Erythroblast (primary cell): ENCODE results near the gene PARP1.
"Not testable (repeated sequence)": the region's sequence is repeated elsewhere in the genome, so short reads cannot be mapped to it uniquely, and the experiment has no call there.

Source experiments
- DNase-seq, 2 experiments: peaks; one replicate each; lab custom pipeline; 2025; lab: John Stamatoyannopoulos, UW
- GATA1 ChIP-seq: IDR thresholded peaks from 2 replicates; pipeline ENCODE4 v1.6.1; 2011; ENCODE audit warnings: low read depth, mild to moderate bottlenecking, control low read depth, low read length, moderate library complexity
- POLR2A ChIP-seq: IDR thresholded peaks from 2 replicates; pipeline ENCODE4 v1.6.1; 2011; ENCODE audit warnings: mild to moderate bottlenecking, low read length

The PARP1 gene

DNA sequence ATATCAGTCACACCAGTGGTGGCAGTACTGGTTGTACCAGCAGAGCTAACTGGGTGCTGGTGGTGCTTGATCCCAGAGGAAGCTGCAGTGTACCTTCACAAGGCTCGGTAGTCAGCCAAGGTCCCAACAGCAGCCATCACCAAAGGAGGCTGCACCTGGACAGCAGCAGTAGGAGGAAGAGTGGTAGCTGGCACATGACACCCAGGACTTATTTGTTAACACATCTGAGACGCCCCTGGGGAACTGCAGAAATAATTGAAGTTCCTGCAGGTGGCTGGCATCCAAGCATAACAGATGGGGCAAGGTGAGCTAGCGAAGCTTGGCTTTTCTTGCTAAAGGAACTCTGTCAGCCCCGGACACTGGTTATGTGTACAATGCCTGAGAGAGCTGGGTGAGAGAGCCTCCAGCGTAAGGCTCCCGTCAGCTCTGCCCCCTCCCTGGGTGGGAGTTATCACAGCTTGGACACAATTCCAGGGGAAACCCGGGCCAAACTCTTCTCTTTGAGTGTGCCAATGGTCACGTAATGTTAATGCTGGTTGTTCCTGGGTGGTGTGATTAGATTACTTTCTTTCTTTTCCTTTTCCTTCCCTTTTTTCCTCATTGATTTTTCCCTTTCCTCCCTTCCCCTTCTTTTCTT is 29.1 kb upstream of the PARP1 start:
- TF ChIP-seq POLR2A (no peak), GATA1 (no peak)
- no peak for DNase-seq

DNA sequence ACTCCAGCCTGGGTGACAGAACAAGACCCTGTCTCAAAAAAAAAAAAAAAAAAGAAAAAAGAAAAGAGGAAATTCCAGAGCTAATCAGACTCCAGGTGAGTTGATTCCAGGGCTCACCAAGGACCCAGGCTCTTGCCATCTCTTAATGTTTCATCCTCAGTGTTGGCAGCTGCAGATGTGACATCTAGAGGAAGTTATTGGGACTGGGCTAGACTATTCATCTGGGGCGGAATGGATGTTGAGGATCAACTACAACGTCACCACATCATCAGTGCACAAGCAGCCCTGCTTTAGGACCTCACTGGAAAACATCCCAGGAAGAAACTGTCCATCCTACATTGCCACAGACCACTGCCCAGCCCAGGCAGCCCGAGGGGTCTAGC is 28.6 kb upstream of the PARP1 start:
- no peak for DNase-seq
- TF ChIP-seq GATA1 (no peak), POLR2A (no peak)

DNA sequence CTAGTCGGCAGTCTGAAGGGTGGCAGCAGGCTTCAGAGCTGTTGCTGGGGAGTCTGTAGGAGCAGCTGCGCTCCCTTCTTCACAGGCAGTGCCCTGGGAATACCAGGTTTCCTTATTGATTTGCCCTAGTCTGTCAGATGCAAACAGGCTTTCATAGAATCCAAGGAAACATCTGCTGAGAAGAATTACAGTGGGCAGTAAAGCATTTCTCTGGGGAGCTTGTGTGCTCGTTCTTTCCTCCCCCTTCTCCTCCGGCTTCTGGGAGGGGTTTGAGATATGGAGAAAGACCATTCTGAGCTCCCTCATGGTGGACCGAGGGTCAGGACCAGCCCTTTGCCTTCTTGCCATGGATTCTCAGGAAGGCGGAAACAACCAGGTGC is 25.4 kb upstream of the PARP1 start:
- TF ChIP-seq GATA1: no peak
- no peak for TF ChIP-seq POLR2A
- no peak for DNase-seq

DNA sequence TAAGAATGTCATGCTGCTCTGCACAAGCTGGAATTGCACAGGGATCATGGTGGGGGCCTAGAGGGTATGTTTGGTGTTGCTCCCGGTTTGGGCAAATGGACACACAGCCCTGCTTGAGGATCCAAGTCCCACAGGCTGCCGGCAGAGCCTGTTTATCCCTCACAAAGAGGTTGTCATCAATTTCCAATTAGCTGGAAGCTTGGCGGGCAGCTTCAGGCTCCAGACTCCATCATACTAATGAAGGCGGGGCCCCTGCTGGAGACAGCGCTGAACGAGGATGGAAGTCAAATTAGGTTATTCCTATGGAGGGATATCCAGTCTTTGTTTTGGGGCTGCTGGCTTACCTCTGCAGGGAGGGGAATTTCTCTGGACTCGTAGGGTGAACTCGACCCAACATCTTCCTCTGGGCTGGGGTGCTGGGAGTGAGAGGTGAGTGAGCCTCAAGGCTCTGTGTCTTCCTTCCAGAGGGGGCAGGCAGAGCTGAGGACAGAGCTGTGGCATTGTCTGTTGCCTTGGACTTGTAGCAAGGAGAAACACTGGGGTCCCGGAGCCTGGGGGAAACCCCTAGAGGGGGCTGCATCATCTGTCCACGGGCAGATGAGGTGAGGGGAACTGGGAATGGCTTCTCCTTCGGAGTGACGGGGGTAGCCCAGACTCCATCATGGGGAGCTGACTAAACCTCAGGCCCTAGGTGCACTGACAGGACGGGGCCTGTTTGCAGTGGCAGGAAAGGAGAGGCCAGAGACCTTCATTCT is 24.9 kb upstream of the PARP1 start:
- no peak for TF ChIP-seq GATA1
- no peak for TF ChIP-seq POLR2A
- no peak for DNase-seq

DNA sequence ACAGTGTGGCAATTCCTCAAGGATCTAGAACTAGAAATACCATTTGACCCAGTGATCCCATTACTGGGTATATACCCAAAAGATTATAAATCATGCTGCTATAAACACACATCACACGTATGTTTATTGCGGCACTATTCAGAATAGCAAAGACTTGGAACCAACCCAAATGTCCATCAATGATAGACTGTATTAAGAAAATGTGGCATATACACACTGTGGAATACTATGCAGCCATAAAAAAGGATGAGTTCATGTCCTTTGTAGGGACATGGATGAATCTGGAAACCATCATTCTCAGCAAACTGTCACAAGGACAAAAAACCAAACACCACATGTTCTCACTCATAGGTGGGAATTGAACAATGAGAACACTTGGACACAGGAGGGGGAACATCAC is 24.0 kb upstream of the PARP1 start:
- not testable (repeated sequence) for DNase-seq

DNA sequence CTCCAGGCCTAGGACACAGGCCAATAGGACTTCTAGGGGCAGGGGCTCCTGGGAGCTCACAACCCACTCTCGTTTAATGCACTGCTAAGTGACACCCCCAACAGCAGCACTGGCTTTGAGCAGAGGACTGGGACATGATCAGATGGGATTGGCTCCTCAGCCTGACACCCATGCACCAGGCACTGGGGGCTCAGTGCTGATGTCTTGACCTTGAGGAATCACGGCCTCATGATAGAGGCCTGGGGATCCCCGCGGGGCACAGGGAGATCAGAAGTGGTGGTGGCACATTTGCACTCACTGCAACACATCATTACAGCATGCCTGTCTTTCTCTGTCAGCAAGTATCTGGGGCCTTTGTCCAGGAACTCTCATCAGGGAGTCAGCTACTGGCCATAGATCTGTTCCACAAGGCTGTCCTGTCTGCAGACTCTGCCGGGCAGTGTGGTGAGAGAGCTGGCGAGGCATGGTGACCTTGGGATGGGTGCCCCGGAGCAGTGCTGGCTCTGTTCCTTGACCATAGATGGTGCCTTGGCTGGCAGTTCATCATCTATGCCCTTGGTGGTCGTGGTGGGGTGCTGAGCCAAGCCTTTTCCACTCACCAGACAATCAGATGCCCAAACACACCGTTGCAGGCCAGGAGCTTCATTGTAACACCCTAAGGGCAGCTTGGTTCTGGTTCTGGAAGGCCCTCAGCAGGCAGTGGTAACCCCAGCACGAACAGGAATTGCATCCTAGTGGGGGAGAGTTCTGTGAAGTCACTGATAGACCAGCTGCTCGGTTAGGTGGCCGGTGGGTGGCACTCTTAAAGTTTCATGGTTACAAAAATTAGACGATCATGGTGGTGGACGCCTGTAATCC is 22.2 kb upstream of the PARP1 start:
- TF ChIP-seq POLR2A: no peak
- no peak for TF ChIP-seq GATA1
- no peak for DNase-seq

DNA sequence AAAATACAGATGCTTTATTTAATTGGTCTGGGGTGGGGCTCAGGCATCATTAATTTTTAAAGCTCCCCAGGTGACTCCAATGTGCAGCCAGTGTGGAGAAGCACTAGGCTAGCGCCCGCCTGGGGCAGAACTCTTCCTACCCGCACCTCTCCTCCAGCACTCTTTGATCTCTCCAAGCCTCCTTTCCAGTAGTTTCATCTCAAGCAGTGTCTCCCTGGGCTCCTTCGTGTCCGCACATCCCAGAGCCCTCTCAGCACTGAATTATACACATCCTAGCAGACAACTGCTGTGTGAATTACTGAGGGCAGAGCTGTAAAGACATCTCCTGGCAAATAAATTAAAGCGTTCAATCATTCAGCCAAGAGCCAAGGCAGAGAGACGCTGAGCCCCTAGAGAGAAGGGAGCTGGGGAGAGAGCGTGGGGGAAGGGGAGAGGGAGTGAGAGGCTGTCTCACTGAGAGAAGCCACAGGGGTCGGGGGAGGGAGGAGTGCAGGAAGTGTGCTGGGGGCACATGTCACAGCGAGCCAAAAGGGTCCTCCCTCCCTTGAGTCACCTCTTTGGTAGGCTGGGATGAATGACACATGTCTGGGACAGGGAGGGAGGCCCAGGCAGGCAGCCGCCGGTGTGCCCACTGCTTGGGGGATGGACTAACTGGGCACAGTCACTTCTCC is 21.0 kb upstream of the PARP1 start:
- no peak for TF ChIP-seq POLR2A
- no peak for TF ChIP-seq GATA1

DNA sequence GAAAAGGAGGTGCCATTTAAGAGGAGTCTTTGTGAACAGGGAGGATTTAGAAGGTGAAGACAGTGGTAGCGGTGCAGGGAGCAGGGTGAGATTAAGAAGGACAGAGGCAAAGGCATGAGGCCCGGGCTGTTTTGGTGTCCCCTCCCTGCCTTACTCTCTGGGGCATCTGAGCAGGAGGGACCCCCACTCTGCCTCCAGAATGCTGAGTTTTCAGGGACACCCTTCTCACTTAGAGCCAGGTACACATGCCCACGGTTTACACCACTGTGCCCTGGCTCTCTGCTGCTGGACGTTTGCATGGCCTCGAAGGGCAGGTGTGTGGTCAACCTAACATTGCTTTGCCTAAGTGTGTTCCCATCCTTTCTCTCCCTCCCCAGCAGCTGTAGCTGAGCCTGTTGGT is 20.5 kb upstream of the PARP1 start:
- TF ChIP-seq GATA1 (no peak), POLR2A (no peak)
- no peak for DNase-seq

More for the DNA sequence above, 21.0 kb upstream of the PARP1 start:
- no peak for DNase-seq

DNA sequence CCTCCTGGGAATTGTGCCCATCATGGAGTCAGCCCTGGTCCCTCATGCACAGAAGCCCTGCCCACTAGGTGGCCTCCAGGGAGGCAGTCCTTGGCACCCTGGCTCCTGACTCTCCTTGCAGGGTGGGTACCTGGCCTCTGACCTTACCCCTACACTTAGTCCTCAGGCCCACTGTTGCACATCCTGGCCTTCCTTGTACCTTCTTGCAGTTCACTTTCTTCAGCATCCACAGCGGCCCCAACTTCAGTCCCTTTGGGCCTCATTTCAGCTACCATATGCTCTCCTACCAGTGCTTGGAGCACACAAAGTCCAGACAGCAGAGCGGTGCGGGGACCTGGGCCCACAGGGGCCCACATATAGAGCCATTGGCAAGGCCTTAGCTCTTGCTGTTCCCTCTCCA is 19.2 kb upstream of the PARP1 start:
- TF ChIP-seq POLR2A: no peak
- no peak for TF ChIP-seq GATA1

DNA sequence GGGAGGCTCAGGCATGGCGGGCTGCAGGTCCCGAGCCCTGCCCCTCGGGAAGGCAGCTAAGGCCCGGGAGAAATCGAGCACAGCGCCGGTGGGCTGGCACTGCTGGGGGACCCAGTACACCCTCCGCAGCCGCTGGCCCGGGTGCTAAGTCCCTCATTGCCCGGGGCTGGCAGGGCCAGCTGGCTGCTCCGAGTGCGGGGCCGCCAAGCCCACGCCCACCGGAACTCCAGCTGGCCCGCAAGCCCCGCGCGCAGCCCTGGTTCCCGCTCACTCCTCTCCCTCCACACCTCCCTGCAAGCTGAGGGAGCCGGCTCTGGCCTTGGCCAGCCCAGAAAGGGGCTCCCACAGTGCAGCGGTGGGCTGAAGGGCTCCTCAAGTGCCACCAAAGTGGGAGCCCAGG is 18.5 kb upstream of the PARP1 start:
- not testable (repeated sequence) for DNase-seq

More for the DNA sequence above, 19.2 kb upstream of the PARP1 start:
- no peak for DNase-seq

DNA sequence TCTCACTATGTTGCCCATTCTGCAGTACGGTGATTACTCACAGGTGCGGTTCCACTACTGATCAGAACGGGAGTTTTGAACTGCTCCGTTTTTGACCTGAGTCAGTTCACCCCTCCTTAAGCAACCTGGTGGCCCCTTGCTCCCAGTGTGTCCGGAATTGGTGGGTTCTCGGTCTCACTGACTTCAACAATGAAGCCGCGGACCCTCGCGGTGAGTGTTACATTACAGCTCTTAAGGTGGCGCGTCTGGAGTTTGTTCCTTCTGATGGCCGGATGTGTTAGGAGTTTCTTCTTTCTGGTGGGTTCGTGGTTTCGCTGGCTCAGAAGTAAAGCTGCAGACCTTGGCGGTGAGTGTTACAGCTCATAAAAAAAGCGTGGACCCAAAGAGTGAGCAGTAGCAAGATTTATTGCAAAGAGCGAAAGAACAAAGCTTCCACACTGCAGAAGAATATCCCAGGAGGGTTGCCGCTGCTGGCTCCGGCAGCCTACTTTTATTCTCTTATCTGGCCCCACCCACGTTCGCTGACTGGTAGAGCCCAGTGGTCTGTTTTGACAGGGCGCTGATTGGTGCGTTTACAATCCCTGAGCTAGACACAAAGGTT is 17.6 kb upstream of the PARP1 start:
- TF ChIP-seq GATA1: no peak
- TF ChIP-seq POLR2A: no peak
- no peak for DNase-seq

DNA sequence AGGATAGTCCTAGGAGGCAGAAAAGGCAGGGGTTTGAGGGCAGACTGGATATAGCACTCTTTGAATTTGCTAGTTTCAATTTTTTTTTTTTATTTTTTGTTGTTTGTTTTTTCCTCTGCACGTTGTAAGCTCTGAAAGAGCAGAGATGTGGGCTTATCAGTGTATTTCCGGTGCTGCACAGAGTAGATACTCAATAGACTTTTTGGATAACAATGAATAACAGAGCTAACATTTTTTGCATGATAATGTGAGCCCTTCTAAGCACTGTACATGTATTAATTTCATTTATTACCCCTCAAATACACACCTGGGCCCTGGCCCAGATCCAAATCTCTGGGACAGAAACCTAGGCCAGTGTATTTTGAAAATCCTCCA is 17.1 kb upstream of the PARP1 start:
- TF ChIP-seq POLR2A (no peak), GATA1 (no peak)
- no peak for DNase-seq

DNA sequence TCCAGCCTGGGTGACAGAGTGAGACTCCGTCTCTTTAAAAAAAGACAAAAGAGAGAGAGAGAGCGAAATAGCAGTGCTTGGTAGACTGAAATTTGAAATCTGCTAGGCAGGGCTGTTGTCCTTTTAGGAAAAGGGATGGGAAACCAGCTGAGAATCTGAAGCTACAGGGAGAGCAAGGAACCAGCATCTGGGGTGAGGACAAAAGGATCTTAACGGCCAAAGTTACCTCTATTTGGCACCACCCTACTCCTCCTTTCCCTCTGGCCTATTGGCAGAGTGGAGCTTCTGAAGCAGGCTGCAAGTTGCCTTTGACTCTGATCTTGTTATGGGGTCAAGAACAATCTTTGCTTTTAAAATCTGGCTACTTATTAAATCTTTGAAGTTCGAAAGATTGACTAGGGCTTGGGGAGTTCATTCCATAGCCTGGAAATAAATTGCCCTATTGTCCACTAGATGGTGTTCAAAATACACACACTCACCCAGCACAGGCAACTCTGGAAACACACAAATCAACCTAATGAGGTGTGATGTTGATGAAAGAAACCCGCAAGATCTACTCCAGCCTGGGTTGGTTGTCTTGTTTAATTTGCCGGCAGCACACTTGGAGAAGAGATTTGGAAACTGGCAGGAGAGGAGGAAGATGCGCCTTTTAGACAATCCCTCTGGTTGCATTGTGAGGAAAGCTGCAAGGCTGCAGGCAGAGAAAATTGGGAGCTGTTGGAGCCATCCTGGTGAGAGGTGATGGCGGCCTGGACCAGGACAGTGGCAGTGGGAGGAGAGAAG is 16.5 kb upstream of the PARP1 start:
- no peak for TF ChIP-seq GATA1
- no peak for TF ChIP-seq POLR2A
- peak; percentile 9 to 23 for DNase-seq

DNA sequence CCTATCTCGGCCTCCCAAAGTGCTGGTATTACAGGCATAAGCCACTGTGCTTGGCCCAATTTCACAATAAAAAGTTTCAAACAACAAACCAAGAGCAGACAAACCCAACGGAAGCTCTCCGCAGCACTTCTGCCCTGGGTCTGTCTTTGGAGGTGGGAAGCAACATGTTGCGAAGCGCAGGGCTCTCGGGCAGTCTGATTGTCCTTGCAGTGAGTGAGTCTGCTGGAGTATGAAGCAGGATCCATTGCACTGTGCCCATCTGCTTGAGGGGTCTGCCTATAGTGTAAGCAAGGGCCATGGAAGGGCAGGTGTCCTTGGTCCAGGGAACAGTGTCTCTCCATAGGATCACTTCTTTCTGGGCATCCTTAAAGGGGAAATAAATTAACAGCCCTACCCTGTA is 14.6 kb upstream of the PARP1 start:
- DNase-seq: no peak
- no peak for TF ChIP-seq POLR2A
- TF ChIP-seq GATA1: no peak
